GM12873 (cell line): Measurements from ENCODE around the gene AMIGO1.

Experiments used
- TF ChIP-seq, protein P1 (sequence below): IDR thresholded peaks from 2 replicates; pipeline ENCODE4 v1.5.1; 2012; ENCODE audit warnings: low read depth, mild to moderate bottlenecking, moderate library complexity, low read length, control low read depth; ENCODE audit not compliant: insufficient read depth; ENCODE audit errors: missing control alignments

Gene AMIGO1

GRCh38 chr1:109504974-109505373 lies 4.6 kb downstream of the AMIGO1 start:
- TF ChIP-seq, protein P1, sequence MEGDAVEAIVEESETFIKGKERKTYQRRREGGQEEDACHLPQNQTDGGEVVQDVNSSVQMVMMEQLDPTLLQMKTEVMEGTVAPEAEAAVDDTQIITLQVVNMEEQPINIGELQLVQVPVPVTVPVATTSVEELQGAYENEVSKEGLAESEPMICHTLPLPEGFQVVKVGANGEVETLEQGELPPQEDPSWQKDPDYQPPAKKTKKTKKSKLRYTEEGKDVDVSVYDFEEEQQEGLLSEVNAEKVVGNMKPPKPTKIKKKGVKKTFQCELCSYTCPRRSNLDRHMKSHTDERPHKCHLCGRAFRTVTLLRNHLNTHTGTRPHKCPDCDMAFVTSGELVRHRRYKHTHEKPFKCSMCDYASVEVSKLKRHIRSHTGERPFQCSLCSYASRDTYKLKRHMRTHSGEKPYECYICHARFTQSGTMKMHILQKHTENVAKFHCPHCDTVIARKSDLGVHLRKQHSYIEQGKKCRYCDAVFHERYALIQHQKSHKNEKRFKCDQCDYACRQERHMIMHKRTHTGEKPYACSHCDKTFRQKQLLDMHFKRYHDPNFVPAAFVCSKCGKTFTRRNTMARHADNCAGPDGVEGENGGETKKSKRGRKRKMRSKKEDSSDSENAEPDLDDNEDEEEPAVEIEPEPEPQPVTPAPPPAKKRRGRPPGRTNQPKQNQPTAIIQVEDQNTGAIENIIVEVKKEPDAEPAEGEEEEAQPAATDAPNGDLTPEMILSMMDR: no peak

DNA sequence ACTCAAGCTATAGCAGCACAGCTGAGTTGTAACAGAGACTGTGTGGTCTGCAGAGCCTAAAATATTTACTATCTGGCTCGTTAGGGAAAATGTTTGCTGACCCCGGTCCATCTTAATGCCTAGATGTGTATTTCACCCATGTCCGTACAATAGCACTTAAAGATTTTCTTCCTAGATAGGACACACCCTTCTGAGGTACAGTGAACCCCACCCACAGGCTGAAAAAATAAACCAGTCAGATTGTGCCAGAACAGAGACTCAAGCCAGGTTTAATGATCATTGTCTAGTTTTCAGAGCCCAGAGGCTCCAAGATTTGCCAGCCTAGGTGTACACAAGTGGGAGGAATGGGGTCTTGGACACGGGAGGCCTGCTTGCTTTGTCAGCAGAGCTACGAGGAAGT lies 5.6 kb downstream of the AMIGO1 start:
- TF ChIP-seq, protein P1: no peak

GRCh38 chr1:109502364-109502851 lies 7.1 kb downstream of the AMIGO1 start:
- TF ChIP-seq, protein P1: no peak

DNA sequence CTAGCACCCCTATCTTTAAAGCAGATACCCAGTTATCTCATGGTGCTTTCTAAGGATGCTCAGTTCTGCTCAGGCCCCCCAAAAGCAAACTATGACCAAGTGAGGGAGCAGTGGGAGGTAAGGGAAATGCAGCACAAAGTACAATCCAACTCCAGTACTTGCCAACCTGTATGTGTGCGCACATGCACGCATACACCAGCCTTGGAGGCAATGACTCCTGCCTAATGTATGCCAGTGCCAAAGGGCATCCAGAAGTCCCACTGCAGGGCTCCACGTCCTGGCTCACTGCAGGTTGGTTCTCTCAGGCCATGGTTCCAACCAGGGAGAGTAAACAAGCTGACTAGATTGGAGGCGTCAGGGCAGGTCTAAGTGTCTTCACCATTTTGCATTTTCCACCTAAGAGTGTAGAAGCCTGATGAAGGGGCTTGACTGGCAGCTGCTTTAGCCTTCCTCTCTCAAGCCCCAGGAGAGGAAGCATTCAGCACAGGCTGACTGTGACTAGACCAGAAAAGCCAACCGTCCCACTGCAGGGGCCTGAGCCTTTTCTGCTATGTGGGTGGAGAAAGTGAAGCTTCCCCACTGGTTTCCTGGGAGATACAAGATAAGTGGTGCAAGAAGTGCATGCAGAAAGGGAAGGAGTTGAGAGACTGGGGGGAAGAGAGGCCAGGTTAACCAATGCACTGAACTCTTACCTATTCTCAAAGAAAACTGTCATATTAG lies 7.7 kb downstream of the AMIGO1 start:
- TF ChIP-seq, protein P1: no peak

GRCh38 chr1:109500941-109501381 lies 8.6 kb downstream of the AMIGO1 start:
- TF ChIP-seq, protein P1: no peak

DNA sequence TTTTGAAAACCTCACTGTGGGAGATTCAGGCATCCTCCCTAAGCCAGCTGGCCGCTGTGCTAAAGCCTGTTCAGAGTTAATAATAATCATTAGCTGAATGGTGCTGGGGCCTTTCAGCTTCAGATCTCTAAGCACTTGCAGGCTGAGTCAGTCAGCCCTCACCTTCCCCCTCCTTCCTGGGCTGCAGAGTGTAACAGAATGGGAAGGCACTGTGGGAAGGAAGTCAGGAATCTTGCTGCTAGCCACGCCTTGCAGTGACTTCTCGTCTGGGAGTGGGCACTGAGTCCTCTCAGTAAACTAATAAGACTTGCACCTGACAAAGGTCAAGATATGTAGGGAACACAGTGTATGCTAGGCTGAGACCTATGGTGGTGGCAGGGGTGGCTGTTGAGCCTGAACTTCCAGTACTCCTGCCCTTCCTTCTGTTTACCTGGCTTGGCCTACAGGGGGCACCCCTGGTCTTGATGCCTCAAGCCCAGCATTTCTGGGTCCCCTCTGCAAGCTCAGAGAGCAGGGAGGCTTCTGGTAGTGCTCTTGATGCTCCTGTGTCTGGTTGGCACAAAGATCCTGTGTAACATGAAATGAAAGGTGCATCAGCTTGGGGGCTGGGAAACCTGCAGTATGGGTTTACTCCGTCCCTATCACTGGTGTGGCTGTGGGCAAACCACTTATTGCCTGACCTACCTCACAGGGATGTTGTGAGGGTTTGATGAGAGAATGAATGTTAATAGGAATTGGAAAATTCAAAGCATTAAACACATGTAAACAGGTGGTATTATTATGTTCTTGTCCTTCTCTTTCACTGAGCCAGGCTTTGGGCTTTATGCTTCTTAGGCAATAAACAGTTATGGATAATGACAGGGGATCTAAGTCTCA lies 9.6 kb downstream of the AMIGO1 start:
- TF ChIP-seq, protein P1: peak; percentile 68

DNA sequence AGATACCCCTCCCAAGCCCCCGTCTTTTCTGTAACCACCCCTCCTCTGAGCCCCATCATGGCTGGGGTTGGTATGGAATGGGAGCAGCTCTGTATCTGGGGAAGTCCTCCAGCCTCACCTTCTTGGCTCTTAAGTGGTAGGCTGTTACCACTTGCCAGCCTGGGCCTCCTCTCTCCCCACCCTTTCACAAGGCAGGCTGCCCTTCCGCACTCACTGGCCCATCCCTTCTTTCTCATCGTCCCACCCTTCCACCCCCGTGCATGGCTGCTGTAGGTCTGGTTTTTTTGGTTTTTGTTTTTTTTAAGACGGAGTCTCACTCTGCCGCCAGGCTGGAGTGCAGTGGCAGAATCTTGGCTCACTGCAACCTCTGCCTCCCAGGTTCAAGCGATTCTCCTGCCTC lies 10.4 kb downstream of the AMIGO1 start:
- TF ChIP-seq, protein P1: no peak
